ENCODE results near the gene SBF2.
"Not testable (repeated sequence)": the region's sequence is repeated elsewhere in the genome, so short reads cannot be mapped to it uniquely, and the experiment has no call there.

SBF2 gene

GRCh38 chr11:10017911-10018310 is 276.1 kb downstream of the SBF2 start:
- DNase-seq (ENCODE audit: low read depth in 2 of 2) = no peak

DNA sequence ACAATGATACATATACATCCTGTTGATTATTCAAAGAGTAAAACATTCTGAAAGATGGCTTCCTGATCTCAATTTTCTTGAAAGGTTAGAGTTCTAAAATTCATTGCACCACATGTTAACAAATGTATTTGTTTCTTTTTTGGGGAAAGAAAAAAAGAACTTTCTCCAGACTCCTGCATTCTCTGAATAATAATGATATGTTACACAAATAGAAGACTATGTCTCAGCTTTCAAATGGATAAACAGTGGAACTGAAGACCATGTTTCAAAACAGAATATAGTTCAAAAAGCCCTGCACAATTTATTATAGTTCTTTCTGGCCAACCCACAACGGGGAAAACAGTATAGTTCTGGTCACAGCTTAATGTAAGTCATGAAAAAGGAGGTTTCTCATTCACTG is 277.0 kb downstream of the SBF2 start:
- no peak for DNase-seq (ENCODE audit: low read depth in 2 of 2)

- no peak for DNase-seq (ENCODE audit: low read depth in 2 of 2)
Observed at GRCh38 chr11:10012068-10012467, 282.0 kb downstream of the SBF2 start.

GRCh38 chr11:10005955-10006525 is 288.0 kb downstream of the SBF2 start:
- no peak for DNase-seq (ENCODE audit: low read depth in 2 of 2)

DNA sequence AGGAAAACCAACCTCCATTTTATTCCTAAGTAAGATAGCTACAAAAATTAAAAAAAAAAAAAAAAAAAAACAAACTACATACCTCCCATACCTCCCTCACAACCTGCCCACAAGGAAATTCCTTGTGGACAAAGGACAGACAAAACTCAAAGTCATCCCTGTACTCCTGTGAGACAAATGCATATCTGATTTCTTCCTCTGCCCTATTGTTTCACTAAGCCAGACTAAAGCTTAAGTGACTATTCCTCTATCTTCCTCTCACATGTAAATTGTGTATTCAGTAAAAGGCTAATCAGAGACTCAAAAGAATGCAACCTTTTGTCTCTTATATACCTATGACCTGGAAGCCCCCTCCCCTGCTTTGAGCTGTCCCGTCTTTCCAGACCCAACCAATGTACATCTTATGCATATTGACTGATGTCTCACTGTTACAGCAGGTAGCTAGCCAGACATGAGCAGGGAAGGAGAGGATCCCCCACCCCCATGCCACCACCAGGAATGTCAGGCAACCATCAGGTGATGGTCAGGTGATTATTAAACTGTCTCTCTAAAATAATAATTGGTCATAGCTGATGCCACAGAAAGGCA is 289.4 kb downstream of the SBF2 start:
- DNase-seq (ENCODE audit: low read depth in 2 of 2) = no peak

- DNase-seq (ENCODE audit: low read depth in 2 of 2) = no peak
Observed at GRCh38 chr11:10002221-10002620, 291.8 kb downstream of the SBF2 start.

DNA sequence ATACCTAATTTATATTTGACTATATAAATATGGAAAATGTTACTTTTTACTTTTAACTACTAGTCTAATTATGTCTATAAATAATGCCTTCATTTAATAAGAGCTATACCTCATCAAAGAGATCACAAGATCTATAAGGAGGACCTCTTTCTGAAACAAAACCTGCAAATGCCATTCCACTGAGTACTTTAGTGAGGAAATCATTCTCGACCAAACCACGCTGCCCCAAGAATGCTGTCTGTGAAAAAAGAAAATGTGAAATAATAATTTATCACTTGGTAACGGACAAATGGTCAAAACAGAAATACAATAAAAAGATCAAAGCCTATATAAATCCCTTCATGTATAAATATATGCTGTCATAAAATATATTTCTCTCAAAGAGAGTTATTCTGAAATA is 301.7 kb downstream of the SBF2 start:
- DNase-seq (ENCODE audit: low read depth in 2 of 2) = no peak

GRCh38 chr11:9990221-9990973 is 303.6 kb downstream of the SBF2 start:
- DNase-seq (ENCODE audit: low read depth in 2 of 2) = no peak

DNA sequence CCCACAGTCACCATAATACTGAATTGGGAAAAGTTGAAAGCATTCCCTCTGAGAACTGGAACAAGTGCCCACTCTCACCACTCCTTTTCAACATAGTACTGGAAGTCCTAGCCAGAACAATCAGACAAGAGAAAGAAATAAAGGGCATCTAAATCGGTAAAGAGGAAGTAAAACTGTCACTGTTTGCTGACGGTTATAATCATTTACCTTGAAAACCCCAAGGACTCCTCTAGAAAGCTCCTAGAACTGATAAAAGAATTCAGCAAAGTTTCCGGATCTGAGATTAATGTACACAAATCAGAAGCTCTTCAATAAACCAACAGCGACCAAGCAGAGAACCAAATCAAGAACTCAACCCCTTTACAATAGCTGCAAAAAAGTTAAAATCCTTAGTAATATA is 306.7 kb downstream of the SBF2 start:
- DNase-seq (ENCODE audit: low read depth in 2 of 2) = not testable (repeated sequence)

DNA sequence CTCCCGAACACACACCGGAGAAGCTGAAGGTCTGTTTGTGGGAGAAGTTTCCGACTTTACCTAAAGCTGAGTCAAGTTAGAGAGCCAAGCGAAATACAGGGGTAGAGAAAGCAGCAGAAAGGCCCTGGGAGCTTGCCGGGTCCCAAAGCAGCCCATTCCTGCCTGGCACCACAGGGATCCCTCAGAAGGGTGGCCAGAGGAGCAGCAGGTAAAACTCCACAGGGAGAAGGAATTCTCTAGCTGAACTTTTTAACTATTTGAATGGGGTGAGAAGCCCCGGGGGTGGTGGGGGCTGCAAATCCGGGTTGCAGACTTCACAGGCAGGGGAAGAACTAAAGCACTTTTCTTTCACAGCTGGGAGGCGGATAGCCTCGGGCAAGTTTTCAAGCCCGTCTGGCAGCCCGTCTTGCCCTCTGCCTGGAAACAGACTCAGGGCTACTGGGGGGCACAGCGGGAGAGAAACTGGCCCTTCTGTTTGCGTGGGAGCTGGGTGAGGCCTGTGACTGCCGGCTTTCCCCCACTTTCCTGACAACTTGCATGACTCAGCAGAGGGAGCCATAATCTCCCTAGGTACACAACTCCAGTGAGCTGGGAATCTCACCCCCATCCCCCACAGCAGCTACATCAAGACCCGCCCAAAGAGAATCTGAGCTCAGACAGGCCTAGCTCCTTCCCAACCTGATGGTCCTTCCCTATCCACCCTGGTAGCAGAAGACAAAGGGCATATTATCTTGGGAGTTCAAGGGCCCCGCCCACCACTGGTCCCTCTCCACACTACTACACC is 311.0 kb downstream of the SBF2 start:
- no peak for DNase-seq (ENCODE audit: low read depth in 2 of 2)

- DNase-seq (ENCODE audit: low read depth in 2 of 2) = no peak
Observed at GRCh38 chr11:9982127-9982795, 311.8 kb downstream of the SBF2 start.

DNA sequence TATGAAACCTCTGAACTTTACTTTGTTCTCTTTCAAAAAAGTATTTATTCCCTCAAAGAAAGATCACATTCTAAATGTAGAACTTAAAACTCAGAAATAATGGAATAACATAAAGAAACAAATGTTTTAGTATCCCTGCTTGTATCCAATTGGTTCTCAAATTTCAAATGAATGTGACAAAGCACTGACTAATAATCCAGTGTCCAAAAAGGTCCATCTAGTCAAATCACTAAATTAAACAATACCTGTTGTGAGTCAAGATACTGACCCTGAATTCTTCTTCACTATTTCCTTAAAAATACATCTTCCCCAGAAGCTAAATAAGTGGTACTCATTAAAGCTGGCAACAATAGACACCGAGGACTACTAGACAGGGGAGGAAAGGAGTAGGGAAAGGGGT is 313.1 kb downstream of the SBF2 start:
- no peak for DNase-seq (ENCODE audit: low read depth in 2 of 2)

- no peak for DNase-seq (ENCODE audit: low read depth in 2 of 2)
Observed at GRCh38 chr11:9977554-9977953, 316.5 kb downstream of the SBF2 start.

DNA sequence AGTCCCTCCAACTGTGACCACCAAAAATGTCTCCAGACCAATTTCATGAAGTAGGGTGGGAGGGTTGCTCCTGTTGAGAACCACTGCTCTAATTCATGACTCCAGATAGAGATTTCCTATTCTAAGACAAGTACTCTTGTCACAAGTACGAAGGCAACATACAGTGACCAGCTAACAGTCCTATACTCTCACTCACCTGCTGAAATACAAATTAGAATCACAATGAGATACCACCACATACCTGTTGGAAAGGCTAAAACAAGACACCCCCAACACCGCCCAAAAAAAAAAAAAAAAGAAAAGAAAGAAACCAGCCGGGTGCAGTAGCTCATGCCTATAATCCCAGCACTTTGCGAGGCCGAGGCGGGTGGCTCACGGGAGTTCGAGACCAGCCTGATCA is 319.6 kb downstream of the SBF2 start:
- DNase-seq (ENCODE audit: low read depth in 2 of 2) = no peak

GRCh38 chr11:9973921-9974320 is 320.1 kb downstream of the SBF2 start:
- no peak for DNase-seq (ENCODE audit: low read depth in 2 of 2)

DNA sequence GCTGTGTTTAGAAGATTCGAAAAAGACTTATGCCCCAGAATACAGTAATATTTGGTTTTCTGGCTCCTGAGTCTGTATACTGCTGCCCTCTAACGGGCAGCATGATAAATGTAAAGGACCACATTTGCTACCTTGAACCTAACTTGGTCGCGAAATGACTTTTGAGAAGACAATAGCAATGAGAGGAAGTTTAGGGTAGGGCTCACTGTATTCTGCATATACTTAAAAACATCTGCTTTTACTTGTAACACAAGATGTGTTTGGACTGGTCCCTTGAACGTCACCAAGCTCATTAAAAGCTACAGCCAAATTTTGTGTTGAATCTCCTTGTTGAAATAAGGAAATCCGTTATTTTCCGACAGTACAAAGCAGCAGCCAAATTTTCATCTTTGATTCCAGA is 321.0 kb downstream of the SBF2 start:
- DNase-seq (ENCODE audit: low read depth in 2 of 2) = no peak

GRCh38 chr11:9971894-9972293 is 322.1 kb downstream of the SBF2 start:
- DNase-seq (ENCODE audit: low read depth in 2 of 2) = no peak

GRCh38 chr11:9969068-9969467 is 325.0 kb downstream of the SBF2 start:
- DNase-seq (ENCODE audit: low read depth in 2 of 2) = no peak

GRCh38 chr11:9962722-9963121 is 331.3 kb downstream of the SBF2 start:
- DNase-seq (ENCODE audit: low read depth in 2 of 2) = no peak

GRCh38 chr11:9957072-9957471 is 336.9 kb downstream of the SBF2 start:
- no peak for DNase-seq (ENCODE audit: low read depth in 2 of 2)

DNA sequence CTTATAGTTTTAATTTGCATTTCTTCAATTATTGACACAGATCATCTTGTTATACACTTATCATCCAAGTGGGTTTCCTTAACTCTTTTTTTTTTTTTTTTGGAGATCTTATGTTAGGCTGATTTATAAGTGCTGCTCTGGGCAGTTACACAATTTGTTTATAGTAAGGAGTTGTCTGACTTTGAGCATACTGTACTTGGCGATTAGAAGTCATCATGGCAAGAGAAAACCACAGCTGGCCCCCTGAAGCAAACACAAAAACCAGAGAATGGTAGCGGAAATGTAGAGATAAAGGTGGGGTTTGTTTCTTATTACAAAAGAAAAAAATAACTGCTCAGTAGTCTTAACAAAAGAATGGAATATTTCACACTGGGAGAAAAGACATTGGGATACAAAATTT is 337.5 kb downstream of the SBF2 start:
- no peak for DNase-seq (ENCODE audit: low read depth in 2 of 2)

GRCh38 chr11:9955391-9955790 is 338.6 kb downstream of the SBF2 start:
- no peak for DNase-seq (ENCODE audit: low read depth in 2 of 2)
